ENCODE results near the gene MRAP. TPM values are rescaled to one million over a fixed set of nuclear protein-coding genes. Genes with fewer than 3 reads are reported as not detected.

MRAP gene
- total and polyA plus RNA-seq, 2 donors (not counting 1 experiment from before 2014, with no cell fraction given), result not detected

GRCh38 chr21:32299695-32300094 lies 1.0 kb downstream of the MRAP start:
- H3K27ac Mint-ChIP-seq, result no peak overlapping the region
- WGBS (ENCODE audit: insufficient coverage), result over 99% methylated on average over 6 of the region's 6 CpGs
- H4K20me1 ChIP-seq (ENCODE audit: control insufficient read depth, insufficient read depth, low read length, poor library complexity, severe bottlenecking), result no peaks in the 10 kb centered on the region
- no peak overlapping the region for H3K27ac ChIP-seq (ENCODE audit: low read length in 2 of 2)
- H3K4me3 ChIP-seq (ENCODE audit: control extremely low read depth in 1 of 5, extremely low read depth in 1 of 5, insufficient read depth in 1 of 5, low read depth in 2 of 5, low read length in 4 of 5), result no peak overlapping the region
- H3K27me3 ChIP-seq (replicated peaks in 1 of 4; ENCODE audit: control extremely low read depth in 1 of 4, control insufficient read depth in 3 of 4, insufficient read depth in 4 of 4, low read length in 3 of 4), result no peaks in the 10 kb centered on the region
- no peaks in the 10 kb centered on the region for H3K9me3 ChIP-seq (ENCODE audit: control extremely low read depth in 1 of 3, control insufficient read depth in 2 of 3, insufficient read depth in 1 of 3, low read length in 2 of 3)
- no peaks in the 10 kb centered on the region for H3K4me1 Mint-ChIP-seq
- DNase-seq, result no peak
- ChIA-PET CTCF (no interaction called here), POLR2A (no interaction called here)
- no peaks in the 10 kb centered on the region for H3K9me3 Mint-ChIP-seq (ENCODE audit: insufficient read depth)
- intact Hi-C loops (cut with micrococcal nuclease), result no loop called here
- no peaks in the 10 kb centered on the region for H3K4me1 ChIP-seq (ENCODE audit: control insufficient read depth in 2 of 2, insufficient read depth in 2 of 2, low read length in 2 of 2)
- H2AFZ ChIP-seq (ENCODE audit: insufficient read depth, low read depth, low read length, poor library complexity, severe bottlenecking), result no peak overlapping the region
- no peaks in the 10 kb centered on the region for H3K79me2 ChIP-seq (ENCODE audit: control insufficient read depth, insufficient read depth, low read length)
- H3K27me3 Mint-ChIP-seq, result no peaks in the 10 kb centered on the region
- no peak overlapping the region for H3K4me2 ChIP-seq (replicated peaks; ENCODE audit: low read depth, low read length, poor library complexity, severe bottlenecking)
- H3K36me3 ChIP-seq (replicated peaks in 1 of 2; ENCODE audit: control extremely low read depth in 1 of 2, control insufficient read depth in 1 of 2, extremely low read depth in 1 of 2, insufficient read depth in 2 of 2, low read length in 1 of 2), result no peaks in the 10 kb centered on the region
- no peak overlapping the region for H3K9ac ChIP-seq (ENCODE audit: low read length)
- no peak for ATAC-seq (ENCODE audit: low read depth)
- no peak for TF ChIP-seq EZH2 (IDR thresholded peaks at IDR 0.05; ENCODE audit: borderline replicate concordance, insufficient read depth, low read depth, low read length, poor library complexity, severe bottlenecking)
- TF ChIP-seq CTCF (IDR thresholded peaks at IDR 0.05), result no peak
- H3K4me3 Mint-ChIP-seq, result no peak overlapping the region

DNA sequence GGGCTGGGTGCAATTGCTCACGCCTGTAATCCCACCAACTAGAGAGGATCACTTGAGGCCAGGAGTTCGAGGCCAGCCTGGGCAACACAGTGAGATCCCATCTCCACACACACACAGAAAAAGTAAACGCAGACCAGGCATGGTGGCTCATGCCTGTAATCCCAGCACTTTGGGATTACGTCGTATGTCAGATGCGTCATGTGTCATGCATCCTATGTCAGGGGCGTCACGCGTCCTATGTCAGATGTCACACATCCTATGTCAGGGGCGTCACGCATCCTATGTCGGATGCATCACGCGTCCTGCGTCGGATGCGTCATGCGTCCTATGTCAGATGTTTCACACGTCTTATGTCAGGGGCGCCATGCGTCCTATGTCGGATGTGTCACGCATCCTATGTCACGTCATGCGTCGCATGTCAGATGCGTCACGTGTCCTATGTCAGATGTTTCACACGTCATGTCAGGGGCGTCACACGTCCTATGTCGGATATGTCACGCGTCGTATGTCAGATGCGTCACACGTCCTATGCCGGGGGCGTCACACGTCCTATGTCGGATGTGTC lies 1.5 kb downstream of the MRAP start:
- no peak overlapping the region for H3K4me3 Mint-ChIP-seq
- Histone ChIP-seq H3K36me3 (replicated peaks in 1 of 2; ENCODE audit: control extremely low read depth in 1 of 2, control insufficient read depth in 1 of 2, extremely low read depth in 1 of 2, insufficient read depth in 2 of 2, low read length in 1 of 2) (no peaks in the 10 kb centered on the region), H3K4me2 (replicated peaks; ENCODE audit: low read depth, low read length, poor library complexity, severe bottlenecking) (no peak overlapping the region), H3K79me2 (ENCODE audit: control insufficient read depth, insufficient read depth, low read length) (no peaks in the 10 kb centered on the region), H4K20me1 (ENCODE audit: control insufficient read depth, insufficient read depth, low read length, poor library complexity, severe bottlenecking) (no peaks in the 10 kb centered on the region), H3K4me1 (ENCODE audit: control insufficient read depth in 2 of 2, insufficient read depth in 2 of 2, low read length in 2 of 2) (no peaks in the 10 kb centered on the region), H3K9ac (ENCODE audit: low read length) (no peak overlapping the region), H3K9me3 (ENCODE audit: control extremely low read depth in 1 of 3, control insufficient read depth in 2 of 3, insufficient read depth in 1 of 3, low read length in 2 of 3) (no peaks in the 10 kb centered on the region), H3K4me3 (ENCODE audit: control extremely low read depth in 1 of 5, extremely low read depth in 1 of 5, insufficient read depth in 1 of 5, low read depth in 2 of 5, low read length in 4 of 5) (no peak overlapping the region), H3K27ac (ENCODE audit: low read length in 2 of 2) (no peak overlapping the region), H2AFZ (ENCODE audit: insufficient read depth, low read depth, low read length, poor library complexity, severe bottlenecking) (no peak overlapping the region), H3K27me3 (replicated peaks in 1 of 4; ENCODE audit: control extremely low read depth in 1 of 4, control insufficient read depth in 3 of 4, insufficient read depth in 4 of 4, low read length in 3 of 4) (no peaks in the 10 kb centered on the region)
- ATAC-seq (ENCODE audit: low read depth) (no peak), DNase-seq (no peak)
- H3K9me3 Mint-ChIP-seq (ENCODE audit: insufficient read depth), result no peaks in the 10 kb centered on the region
- no peaks in the 10 kb centered on the region for H3K4me1 Mint-ChIP-seq
- no peaks in the 10 kb centered on the region for H3K27me3 Mint-ChIP-seq
- no peak for TF ChIP-seq CTCF (IDR thresholded peaks at IDR 0.05)
- TF ChIP-seq EZH2 (IDR thresholded peaks at IDR 0.05; ENCODE audit: borderline replicate concordance, insufficient read depth, low read depth, low read length, poor library complexity, severe bottlenecking), result no peak
- POLR2A ChIA-PET, result no interaction called here
- WGBS (ENCODE audit: insufficient coverage), result 90% methylated on average over 41 of the region's 41 CpGs
- H3K27ac Mint-ChIP-seq, result no peak overlapping the region
- CTCF ChIA-PET, result no interaction called here
- intact Hi-C loops (cut with micrococcal nuclease), result no loop called here

Data from B cell (primary cell).